Measurements from ENCODE around the gene BUD23.
"Not testable (repeated sequence)": the region's sequence is repeated elsewhere in the genome, so short reads cannot be mapped to it uniquely, and the experiment has no call there.

Gene BUD23, protein sequence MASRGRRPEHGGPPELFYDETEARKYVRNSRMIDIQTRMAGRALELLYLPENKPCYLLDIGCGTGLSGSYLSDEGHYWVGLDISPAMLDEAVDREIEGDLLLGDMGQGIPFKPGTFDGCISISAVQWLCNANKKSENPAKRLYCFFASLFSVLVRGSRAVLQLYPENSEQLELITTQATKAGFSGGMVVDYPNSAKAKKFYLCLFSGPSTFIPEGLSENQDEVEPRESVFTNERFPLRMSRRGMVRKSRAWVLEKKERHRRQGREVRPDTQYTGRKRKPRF

GRCh38 chr7:73683056-73683787 is at the start of gene BUD23, which contains the start of gene DNAJC30:
BUD23 (plus strand) TSS chr7:73683597; CDS start chr7:73683626, 29 bp downstream.
DNAJC30 (minus strand) TSS chr7:73683453; CDS start chr7:73683423, 30 bp downstream.
- peak; percentile 92 for DNase-seq

- no peak for DNase-seq
These were observed 49.6 kb upstream of the BUD23 start for GRCh38 chr7:73633844-73634243.

- no peak for DNase-seq
These were observed 47.8 kb upstream of the BUD23 start for GRCh38 chr7:73635428-73636200.

GRCh38 chr7:73638911-73639310 is 44.5 kb upstream of the BUD23 start:
- DNase-seq, result no peak

DNA sequence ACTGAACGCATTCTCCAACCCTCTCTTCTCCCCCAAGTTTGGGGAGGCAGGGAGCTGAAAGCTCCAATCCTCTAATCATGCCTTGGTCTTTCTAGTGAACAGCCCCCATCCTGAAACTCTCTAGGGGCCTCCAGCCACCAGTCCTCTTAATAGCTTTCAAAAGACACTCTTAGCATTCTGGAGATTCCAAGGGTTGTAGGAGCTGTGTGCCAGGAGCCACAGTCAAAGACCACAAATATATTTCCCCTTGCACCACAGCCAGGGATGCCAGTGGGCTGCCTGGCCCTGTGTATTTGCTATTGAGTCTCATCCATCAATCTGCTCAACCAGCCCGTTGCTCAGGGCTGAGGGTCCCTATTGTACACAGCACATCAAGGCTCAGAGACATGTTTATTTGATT is 40.6 kb upstream of the BUD23 start:
- no peak for DNase-seq

GRCh38 chr7:73644688-73645286 is 38.6 kb upstream of the BUD23 start:
- no peak for DNase-seq

- DNase-seq, result no peak
These were observed 37.7 kb upstream of the BUD23 start for GRCh38 chr7:73645643-73646174.

DNA sequence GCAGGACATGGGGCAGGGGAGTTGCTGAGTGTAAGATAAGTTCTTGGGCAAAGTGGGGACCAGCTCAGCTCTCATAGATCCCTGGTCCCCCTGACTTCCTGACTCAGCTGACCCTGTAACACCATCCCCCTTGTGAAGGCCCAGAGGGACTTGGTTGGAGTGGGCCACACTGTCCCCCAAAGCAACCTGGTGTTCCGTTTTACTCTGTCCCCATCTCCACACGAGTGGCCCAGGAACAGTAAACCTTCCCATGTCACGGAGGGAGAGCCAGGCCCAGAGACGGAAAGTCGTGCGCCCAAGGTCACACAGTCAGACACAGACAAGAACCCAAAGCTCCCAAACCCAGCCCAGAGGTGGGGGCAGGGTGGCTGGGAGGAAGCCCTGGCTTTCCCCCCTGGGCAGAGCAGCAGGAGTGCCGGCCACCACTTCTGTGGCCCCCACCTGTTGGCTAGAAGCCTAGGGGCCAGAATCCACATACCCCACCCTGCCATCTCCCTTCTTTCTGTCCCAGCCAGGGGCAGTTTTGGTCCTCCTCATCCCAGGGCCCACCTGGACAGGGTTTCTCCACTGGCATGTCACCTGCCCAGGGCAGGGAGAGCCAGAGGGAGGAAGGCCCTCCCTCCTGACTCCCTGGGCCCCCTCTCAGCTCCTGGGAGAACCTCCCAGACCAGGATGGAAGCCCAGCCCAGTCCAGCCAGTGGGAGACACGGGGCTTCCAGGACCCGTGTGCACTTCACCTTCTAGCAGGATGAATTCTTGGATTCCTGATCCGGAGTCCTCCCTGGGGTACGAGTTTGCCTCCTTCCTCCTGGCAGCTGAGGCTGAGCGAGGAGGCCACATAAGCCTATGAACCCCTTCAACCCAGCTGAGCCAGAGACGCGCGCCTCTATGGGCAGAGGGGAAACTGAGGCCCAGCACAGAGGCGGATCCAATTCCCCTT is 36.3 kb upstream of the BUD23 start:
- DNase-seq, result no peak

DNA sequence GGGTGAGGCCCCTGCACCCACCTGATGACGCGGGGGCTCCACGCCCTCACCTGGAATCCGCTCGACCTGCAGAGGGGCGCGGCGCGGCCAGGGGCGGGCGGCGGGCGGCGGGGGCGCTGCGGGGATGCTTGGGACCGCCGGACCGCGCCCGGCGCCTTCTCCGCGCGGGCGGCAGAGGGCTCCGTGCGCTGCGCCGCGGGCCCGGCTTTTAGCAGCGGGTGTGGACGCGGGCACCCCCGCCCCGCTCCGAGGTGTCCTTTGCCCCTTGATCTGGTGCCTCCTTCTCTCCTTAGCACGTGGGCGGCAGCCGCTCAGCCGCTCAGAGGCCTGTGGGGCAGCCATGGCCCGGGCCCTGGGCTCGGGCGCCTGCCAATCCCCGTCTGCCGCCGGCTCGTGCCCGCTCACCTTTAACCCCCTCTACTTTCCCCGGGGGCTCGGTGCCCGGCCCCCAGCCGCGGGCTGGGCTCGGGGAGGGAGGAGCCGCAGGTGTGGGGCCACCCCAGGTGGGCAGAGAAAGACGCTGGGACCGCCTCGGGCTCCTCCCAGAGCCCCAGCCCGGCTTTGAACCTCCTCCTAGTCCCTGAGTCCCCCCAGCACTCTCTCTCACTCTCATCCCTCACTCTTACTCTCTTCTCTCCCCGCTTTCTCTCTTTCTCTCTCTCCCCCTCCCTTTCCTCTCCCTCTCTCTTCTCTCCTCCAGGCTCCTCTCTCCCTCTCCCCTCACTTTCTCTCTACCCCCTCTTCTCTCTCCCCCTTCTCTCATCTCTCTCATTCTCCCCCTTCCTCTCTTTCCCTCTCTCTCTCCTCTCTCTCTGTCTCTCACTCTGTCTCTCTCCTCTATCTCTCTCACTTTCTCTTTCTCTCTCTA is 35.4 kb upstream of the BUD23 start:
- no peak for DNase-seq

DNA sequence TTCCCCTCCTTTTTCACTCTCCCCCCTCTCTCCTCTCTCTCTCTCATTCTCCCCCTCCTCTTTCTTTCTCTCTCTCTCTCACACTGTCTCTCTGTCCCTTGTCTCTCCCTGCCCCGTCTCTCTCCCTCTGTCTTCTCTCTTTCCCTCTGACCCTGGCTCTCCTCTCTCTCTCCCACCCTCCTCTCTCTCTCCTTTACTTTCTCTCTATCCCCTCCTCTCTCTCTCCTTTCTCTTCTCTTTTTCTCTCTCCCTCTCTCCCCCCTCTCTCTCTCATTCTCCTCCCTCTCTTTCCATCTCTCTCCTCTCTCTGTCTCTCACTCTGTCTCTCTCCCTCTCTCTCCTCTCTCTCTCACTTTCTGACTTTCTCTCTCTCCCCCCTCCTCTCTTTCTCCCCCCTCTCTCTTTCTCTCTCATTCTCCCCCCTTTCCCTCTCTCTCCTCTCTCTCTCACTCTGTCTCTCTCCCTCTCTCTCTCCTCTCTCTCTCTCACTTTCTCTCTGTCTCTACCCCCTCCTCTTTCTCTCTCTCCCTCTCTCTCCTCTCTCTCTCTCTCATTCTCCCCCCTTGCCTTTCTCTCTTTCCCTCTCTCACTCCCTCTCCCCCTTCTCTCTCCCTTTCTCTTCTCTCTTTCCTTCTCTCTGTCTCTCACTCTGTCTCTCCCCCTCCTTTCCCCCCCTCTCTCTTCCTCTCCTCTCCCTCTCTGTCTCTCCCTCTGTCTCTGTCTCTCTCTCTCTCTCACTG is 34.6 kb upstream of the BUD23 start:
- no peak for DNase-seq

GRCh38 chr7:73649576-73649975 is 33.8 kb upstream of the BUD23 start:
- DNase-seq, result no peak

DNA sequence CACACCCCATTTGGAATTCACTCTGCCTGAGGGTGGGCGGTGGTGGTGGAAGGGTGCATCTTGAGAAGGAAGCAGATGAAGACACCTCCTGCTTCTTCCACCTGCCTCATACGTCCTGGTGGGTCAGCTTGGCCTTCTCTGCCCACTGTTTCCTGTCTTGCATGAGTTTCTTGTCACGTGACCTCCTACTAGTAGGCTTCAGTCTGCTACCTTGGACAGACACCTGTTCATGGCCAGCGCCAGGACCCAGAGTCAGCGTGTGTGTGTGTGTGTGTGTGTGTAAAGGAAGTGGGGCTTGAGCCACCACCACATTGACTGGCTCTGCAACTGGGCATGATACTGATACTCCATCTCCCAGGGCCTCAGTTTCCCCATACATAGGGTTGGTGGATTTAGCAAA is 32.9 kb upstream of the BUD23 start:
- DNase-seq, result no peak

DNA sequence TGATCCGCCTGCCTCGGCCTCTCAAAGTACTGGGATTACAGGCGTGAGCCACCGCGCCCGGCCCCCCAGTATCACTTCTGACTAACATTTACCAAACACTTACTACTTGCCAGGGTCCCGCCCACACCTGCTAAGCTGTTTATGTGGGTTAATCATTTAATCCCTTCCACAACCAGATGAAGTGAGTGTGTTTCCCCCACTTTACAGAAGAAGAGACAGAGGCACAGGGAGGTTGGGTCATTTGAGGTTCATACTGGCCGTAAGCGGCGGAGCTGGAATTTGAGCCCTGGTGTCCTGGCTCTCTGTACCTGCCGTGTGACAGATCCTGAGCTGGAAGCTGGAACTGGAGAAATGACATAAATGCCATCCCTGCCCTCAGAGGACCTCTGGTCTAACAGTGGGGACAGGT is 30.9 kb upstream of the BUD23 start:
- DNase-seq, result no peak

- DNase-seq, result not testable (repeated sequence)
These were observed 28.1 kb upstream of the BUD23 start for GRCh38 chr7:73655309-73655708.

- DNase-seq, result no peak
These were observed 23.4 kb upstream of the BUD23 start for GRCh38 chr7:73659983-73660382.

GRCh38 chr7:73660594-73660993 is 22.8 kb upstream of the BUD23 start:
- not testable (repeated sequence) for DNase-seq

- no peak for DNase-seq
These were observed 20.4 kb upstream of the BUD23 start for GRCh38 chr7:73663033-73663432.

DNA sequence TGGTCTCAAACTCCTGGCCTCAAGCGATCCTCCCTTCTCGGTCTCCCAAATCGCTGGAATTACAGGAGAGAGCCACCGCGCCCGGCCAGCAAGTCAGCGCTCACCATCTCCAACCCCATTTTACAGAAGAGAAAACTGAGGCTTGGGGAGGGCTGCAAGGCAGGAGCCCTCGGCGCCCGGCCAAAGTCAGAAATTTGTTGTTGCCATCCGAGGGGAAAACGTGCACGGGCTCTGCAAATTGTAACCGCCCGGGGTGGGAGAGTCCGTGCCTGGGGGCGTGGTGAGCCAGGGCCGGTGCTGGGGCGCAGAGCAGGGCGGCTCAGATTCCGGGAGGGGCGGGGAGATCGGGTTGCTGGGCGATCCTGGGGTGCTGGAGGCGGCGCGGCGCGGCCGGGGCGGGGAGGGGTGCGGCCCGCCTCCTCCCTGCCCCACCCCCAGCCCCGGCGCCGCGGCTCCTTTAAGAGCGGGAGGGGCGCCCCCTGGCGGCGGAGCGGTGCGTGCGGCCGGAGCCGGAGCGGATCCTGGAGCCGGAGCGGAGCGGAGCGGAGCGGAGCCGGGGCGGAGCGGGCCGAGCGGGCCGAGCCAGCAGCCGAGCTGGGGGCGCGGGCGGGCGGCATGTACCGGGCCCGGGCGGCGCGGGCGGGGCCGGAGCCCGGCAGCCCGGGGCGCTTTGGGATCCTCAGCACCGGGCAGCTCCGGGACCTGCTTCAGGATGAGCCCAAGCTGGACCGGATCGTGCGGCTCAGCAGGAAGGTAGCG is 15.9 kb upstream of the BUD23 start, which contains the start of gene VPS37D:
Gene VPS37D, plus strand, starts transcription at position 488 of the 759 bp plus-strand sequence. Its CDS starts 128 bp downstream, at position 616.
- peak; percentile 87 for DNase-seq

All from midbrain (tissue), 1 donor.